SK-N-SH treated with all-trans-retinoic acid at 6 μM for 48 hours (cell line): ENCODE data around the gene ADGRF5.

Experiments
- ARNTL ChIP-seq: fragments of 450-650 bp; formaldehyde crosslinking; IDR thresholded peaks from 2 replicates; pipeline ENCODE4 v1.5.0; 2020; ENCODE audit warnings: low read depth, mild to moderate bottlenecking, moderate library complexity, borderline replicate concordance
- BACH2 ChIP-seq: fragments of 250-450 bp; sonication (Bioruptor Pico); IDR thresholded peaks from 2 replicates; pipeline ENCODE4 v1.9.0; 2021; ENCODE audit warnings: mild to moderate bottlenecking, borderline replicate concordance
- GLIS3 ChIP-seq: fragments of 250-450 bp; sonication (Bioruptor Pico); IDR thresholded peaks from 2 replicates; pipeline ENCODE4 v1.5.0; 2020; ENCODE audit warnings: mild to moderate bottlenecking, moderate library complexity
- ISL1 ChIP-seq: fragments of 250-450 bp; sonication (Bioruptor Pico); IDR thresholded peaks from 2 replicates; pipeline ENCODE4 v2.1.2; 2022; ENCODE audit warnings: mild to moderate bottlenecking, moderate library complexity
- PPARA ChIP-seq: fragments of 250-450 bp; sonication (Bioruptor Pico); IDR thresholded peaks from 2 replicates; pipeline ENCODE4 v1.5.0; 2020; ENCODE audit warnings: mild to moderate bottlenecking, borderline replicate concordance
- ZFP30 ChIP-seq: fragments of 450-650 bp; formaldehyde crosslinking; IDR thresholded peaks from 2 replicates; pipeline ENCODE4 v1.5.0; 2022; ENCODE audit warnings: mild to moderate bottlenecking, moderate library complexity
- TF ChIP-seq, protein P1 (sequence below): fragments of 250-450 bp; sonication (Bioruptor Pico); IDR thresholded peaks from 2 replicates; pipeline ENCODE4 v1.8.0; 2020; ENCODE audit warnings: mild to moderate bottlenecking, moderate library complexity, borderline replicate concordance
- TF ChIP-seq, protein P2 (sequence below): fragments of 250-450 bp; sonication (Bioruptor Pico); IDR thresholded peaks from 2 replicates; pipeline ENCODE4 v1.5.0; 2020; ENCODE audit warnings: mild to moderate bottlenecking, moderate library complexity
- TF ChIP-seq, protein P3 (sequence below): fragments of 250-450 bp; sonication (Bioruptor Pico); IDR thresholded peaks from 2 replicates; pipeline ENCODE4 v1.5.1; 2021; ENCODE audit warnings: mild to moderate bottlenecking, moderate library complexity

DNA sequence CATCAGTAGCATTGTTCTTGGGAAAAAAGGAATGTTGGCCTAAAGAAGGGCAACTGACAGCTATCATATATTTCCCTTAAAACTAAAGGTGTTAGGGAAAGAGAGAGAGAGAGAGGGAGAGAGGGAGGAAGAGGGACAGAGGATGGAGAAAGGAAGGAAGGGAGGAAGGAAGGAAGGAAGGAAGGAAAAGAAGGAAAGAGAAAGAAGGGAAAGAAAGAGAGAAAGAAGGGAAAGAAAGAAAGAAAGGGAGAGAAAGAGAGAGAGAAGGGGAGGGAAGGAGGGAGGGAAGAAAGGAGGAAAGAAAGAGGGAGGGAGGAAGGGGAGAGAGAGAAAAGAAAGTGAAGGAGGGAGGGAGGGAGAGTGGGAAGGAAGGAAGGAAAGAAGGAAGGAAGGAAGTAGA, 37.7 kb upstream of the ADGRF5 start:
- TF ChIP-seq, protein P1, sequence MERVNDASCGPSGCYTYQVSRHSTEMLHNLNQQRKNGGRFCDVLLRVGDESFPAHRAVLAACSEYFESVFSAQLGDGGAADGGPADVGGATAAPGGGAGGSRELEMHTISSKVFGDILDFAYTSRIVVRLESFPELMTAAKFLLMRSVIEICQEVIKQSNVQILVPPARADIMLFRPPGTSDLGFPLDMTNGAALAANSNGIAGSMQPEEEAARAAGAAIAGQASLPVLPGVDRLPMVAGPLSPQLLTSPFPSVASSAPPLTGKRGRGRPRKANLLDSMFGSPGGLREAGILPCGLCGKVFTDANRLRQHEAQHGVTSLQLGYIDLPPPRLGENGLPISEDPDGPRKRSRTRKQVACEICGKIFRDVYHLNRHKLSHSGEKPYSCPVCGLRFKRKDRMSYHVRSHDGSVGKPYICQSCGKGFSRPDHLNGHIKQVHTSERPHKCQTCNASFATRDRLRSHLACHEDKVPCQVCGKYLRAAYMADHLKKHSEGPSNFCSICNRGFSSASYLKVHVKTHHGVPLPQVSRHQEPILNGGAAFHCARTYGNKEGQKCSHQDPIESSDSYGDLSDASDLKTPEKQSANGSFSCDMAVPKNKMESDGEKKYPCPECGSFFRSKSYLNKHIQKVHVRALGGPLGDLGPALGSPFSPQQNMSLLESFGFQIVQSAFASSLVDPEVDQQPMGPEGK (CRISPR knock-in tag): no peak
- TF ChIP-seq PPARA (CRISPR knock-in tag) (no peak), ZFP30 (CRISPR knock-in tag) (no peak), ISL1 (CRISPR knock-in tag) (no peak), ARNTL (CRISPR knock-in tag) (no peak), GLIS3 (CRISPR knock-in tag) (no peak), BACH2 (CRISPR knock-in tag) (no peak)
- TF ChIP-seq, protein P2, sequence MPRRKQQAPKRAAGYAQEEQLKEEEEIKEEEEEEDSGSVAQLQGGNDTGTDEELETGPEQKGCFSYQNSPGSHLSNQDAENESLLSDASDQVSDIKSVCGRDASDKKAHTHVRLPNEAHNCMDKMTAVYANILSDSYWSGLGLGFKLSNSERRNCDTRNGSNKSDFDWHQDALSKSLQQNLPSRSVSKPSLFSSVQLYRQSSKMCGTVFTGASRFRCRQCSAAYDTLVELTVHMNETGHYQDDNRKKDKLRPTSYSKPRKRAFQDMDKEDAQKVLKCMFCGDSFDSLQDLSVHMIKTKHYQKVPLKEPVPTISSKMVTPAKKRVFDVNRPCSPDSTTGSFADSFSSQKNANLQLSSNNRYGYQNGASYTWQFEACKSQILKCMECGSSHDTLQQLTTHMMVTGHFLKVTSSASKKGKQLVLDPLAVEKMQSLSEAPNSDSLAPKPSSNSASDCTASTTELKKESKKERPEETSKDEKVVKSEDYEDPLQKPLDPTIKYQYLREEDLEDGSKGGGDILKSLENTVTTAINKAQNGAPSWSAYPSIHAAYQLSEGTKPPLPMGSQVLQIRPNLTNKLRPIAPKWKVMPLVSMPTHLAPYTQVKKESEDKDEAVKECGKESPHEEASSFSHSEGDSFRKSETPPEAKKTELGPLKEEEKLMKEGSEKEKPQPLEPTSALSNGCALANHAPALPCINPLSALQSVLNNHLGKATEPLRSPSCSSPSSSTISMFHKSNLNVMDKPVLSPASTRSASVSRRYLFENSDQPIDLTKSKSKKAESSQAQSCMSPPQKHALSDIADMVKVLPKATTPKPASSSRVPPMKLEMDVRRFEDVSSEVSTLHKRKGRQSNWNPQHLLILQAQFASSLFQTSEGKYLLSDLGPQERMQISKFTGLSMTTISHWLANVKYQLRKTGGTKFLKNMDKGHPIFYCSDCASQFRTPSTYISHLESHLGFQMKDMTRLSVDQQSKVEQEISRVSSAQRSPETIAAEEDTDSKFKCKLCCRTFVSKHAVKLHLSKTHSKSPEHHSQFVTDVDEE (CRISPR knock-in tag): no peak
- TF ChIP-seq, protein P3, sequence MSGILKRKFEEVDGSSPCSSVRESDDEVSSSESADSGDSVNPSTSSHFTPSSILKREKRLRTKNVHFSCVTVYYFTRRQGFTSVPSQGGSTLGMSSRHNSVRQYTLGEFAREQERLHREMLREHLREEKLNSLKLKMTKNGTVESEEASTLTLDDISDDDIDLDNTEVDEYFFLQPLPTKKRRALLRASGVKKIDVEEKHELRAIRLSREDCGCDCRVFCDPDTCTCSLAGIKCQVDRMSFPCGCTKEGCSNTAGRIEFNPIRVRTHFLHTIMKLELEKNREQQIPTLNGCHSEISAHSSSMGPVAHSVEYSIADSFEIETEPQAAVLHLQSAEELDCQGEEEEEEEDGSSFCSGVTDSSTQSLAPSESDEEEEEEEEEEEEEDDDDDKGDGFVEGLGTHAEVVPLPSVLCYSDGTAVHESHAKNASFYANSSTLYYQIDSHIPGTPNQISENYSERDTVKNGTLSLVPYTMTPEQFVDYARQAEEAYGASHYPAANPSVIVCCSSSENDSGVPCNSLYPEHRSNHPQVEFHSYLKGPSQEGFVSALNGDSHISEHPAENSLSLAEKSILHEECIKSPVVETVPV (CRISPR knock-in tag): no peak
